Endothelial cell of umbilical vein (primary cell): ENCODE results near the gene SULT1A2. TPM values are rescaled to one million over a fixed set of nuclear protein-coding genes. Genes with fewer than 3 reads are reported as not detected.
"Not testable (repeated sequence)": the region's sequence is repeated elsewhere in the genome, so short reads cannot be mapped to it uniquely, and the experiment has no call there.

Experiments
- BruUV-seq: library from RNA; stranded (reverse); fragments of 400-500 nt; replicated peaks from 2 replicates; lab custom pipeline; 2021; lab: Mats Ljungman, UMichigan
- CTCF ChIA-PET: fragments of 300-600, 350-600 bp; sonication (Branson Sonifier 250); formaldehyde crosslinking; loops from one replicate; lab custom pipeline; 2021; ENCODE audit warnings: antibody characterized with exemption, inconsistent platforms; lab: Charles Lee
- POLR2A ChIA-PET: fragments of 300-600, 350-600 bp; sonication (Branson Sonifier 250); formaldehyde crosslinking; loops from one replicate; lab custom pipeline; 2021; ENCODE audit warnings: antibody characterized with exemption, inconsistent platforms; lab: Charles Lee
- DNase-seq: peaks from one replicate; pipeline ENCODE4 v3.0.0-alpha.2; 2011; ENCODE audit warnings: low read depth, low spot score
- FAIRE-seq: peaks from 2 replicates; lab custom pipeline; 2011; peaks lifted over from hg19 to GRCh38; lab: Jason Lieb, UNC
- H2AFZ ChIP-seq: 2 replicates; pipeline ENCODE4 v1.6.0; 2012; ENCODE audit warnings: low read depth, low read length, control low read depth, inconsistent platforms
- H3K27ac ChIP-seq: 2 replicates; pipeline ENCODE4 v1.5.1; 2011; ENCODE audit warnings: low read depth, mild to moderate bottlenecking, control low read depth, low read length, moderate library complexity; ENCODE audit not compliant: insufficient read depth
- H3K27me3 ChIP-seq, 2 experiments: 2 replicates each; pipeline versions ENCODE4 v1.6.0 to v1.6.1; 2011; ENCODE audit warnings: low read length in 2 of 2, mixed read lengths in 1 of 2; ENCODE audit not compliant: control insufficient read depth in 2 of 2, insufficient read depth in 2 of 2
- H3K36me3 ChIP-seq, 2 experiments: 2 replicates in 1 of 2; 3 replicates in 1 of 2; pipeline ENCODE4 v1.5.1; 2011; ENCODE audit warnings: low read length in 2 of 2, mild to moderate bottlenecking in 1 of 2, moderate library complexity in 1 of 2; ENCODE audit not compliant: control insufficient read depth in 2 of 2, insufficient read depth in 2 of 2; ENCODE audit errors: extremely low read depth in 1 of 2
- H3K4me1 ChIP-seq: 3 replicates; pipeline ENCODE4 v1.5.1; 2011; ENCODE audit warnings: mild to moderate bottlenecking, low read length; ENCODE audit not compliant: control insufficient read depth, insufficient read depth; ENCODE audit errors: extremely low read depth
- H3K4me2 ChIP-seq: 2 replicates; pipeline ENCODE4 v1.6.1; 2011; ENCODE audit warnings: low read length, control low read depth, mixed read lengths; ENCODE audit not compliant: insufficient read depth
- H3K4me3 ChIP-seq, 3 experiments: fragments of 200-600 bp in 1 of 3; sonication (generic), shearing (Covaris generic) in 1 of 3; replicated peaks in 1 of 3; 2 replicates each; pipeline ENCODE4 v1.5.1; 2011 to 2016; ENCODE audit warnings: control low read depth in 3 of 3, low read length in 3 of 3, mild to moderate bottlenecking in 2 of 3, inconsistent platforms in 1 of 3, low read depth in 1 of 3, moderate library complexity in 1 of 3; ENCODE audit not compliant: insufficient read depth in 1 of 3
- H3K79me2 ChIP-seq: 2 replicates; pipeline ENCODE4 v1.6.0; 2012; ENCODE audit warnings: low read length, inconsistent platforms; ENCODE audit not compliant: control insufficient read depth, insufficient read depth
- H3K9ac ChIP-seq: replicated peaks from 2 replicates; pipeline ENCODE3; 2011; ENCODE audit warnings: low read length, control low read depth; ENCODE audit not compliant: insufficient read depth; ENCODE audit errors: extremely low read depth
- H3K9me1 ChIP-seq: replicated peaks from 3 replicates; pipeline ENCODE4 v1.6.0; 2011; ENCODE audit warnings: mild to moderate bottlenecking, low read length; ENCODE audit not compliant: control insufficient read depth, insufficient read depth; ENCODE audit errors: extremely low read depth
- H3K9me3 ChIP-seq: replicated peaks from 2 replicates; pipeline ENCODE4 v1.5.1; 2012; ENCODE audit warnings: low read length, inconsistent platforms; ENCODE audit not compliant: control insufficient read depth, insufficient read depth
- H4K20me1 ChIP-seq: replicated peaks from 2 replicates; pipeline ENCODE3; 2011; ENCODE audit warnings: mild to moderate bottlenecking, low read length; ENCODE audit not compliant: control insufficient read depth, insufficient read depth; ENCODE audit errors: extremely low read depth
- CTCF ChIP-seq, 2 donors: IDR thresholded peaks; 1 replicate in 1 of 2; 2 replicates in 1 of 2; pipeline ENCODE4 v1.5.1; 2011; ENCODE audit warnings: low read length in 2 of 2, mild to moderate bottlenecking in 2 of 2, moderate library complexity in 2 of 2, control low read depth in 1 of 2, inconsistent platforms in 1 of 2, low read depth in 1 of 2; ENCODE audit not compliant: insufficient read depth in 1 of 2; ENCODE audit errors: extremely low read depth in 1 of 2
- FOS ChIP-seq: IDR thresholded peaks from 2 replicates; pipeline ENCODE4 v1.6.1; 2011; ENCODE audit warnings: mild to moderate bottlenecking, low read length, moderate library complexity, borderline replicate concordance; ENCODE audit not compliant: insufficient read depth
- GATA2 ChIP-seq: IDR thresholded peaks from 2 replicates; pipeline ENCODE4 v1.7.0; 2011; ENCODE audit warnings: low read depth, mild to moderate bottlenecking, moderate library complexity, mixed read lengths, low read length; ENCODE audit not compliant: insufficient read length, insufficient read depth
- JUN ChIP-seq: IDR thresholded peaks from 2 replicates; pipeline ENCODE4 v1.6.1; 2011; ENCODE audit warnings: borderline replicate concordance, low read depth; ENCODE audit not compliant: insufficient read length, insufficient read depth
- MAX ChIP-seq: IDR thresholded peaks from 2 replicates; pipeline ENCODE4 v1.6.1; 2011; ENCODE audit not compliant: insufficient read depth, insufficient read length
- MYC ChIP-seq: IDR thresholded peaks from one replicate; pipeline ENCODE4 v1.6.1; 2011; ENCODE audit warnings: mild to moderate bottlenecking, low read depth, low read length
- POLR2A ChIP-seq: IDR thresholded peaks from 2 replicates; pipeline ENCODE4 v1.6.1; 2012; ENCODE audit warnings: low read depth, mild to moderate bottlenecking, control low read depth, low read length
- POLR2AphosphoS5 ChIP-seq: IDR thresholded peaks from 2 replicates; pipeline ENCODE4 v1.6.1; 2012; ENCODE audit warnings: low read depth, mild to moderate bottlenecking, control low read depth, low read length, moderate library complexity; ENCODE audit not compliant: insufficient read depth
- dilution Hi-C: fragments of 300-500 bp; cut with MboI; formaldehyde crosslinking; loops from one replicate; pipeline ENCODE4 v1.15.0; 2019; ENCODE audit warnings: low sequenced_read_pairs; ENCODE audit not compliant: extremely low pct_ligation_motif_present
- intact Hi-C: fragments of 100-400 bp; cut with micrococcal nuclease; formaldehyde crosslinking; loops from one replicate; pipeline ENCODE4 v1.10.0; 2022
- polyA plus RNA-seq, 4 experiments: library from polyadenylated mRNA; depleted of rRNA in 3 of 4; stranded (reverse) in 3 of 4; unstranded in 1 of 4; fragments of >200 nt; gene quantifications; 2 replicates each; pipeline versions ENCODE4 v1.2.1 to v1.2.3, GENCODE V29; 2011 to 2012; ENCODE audit warnings: missing spikeins in 1 of 4
- total RNA-seq: library from RNA; stranded (reverse); gene quantifications from 2 replicates; pipeline ENCODE4 v1.2.3, GENCODE V29; 2021

SULT1A2 gene
- total and polyA plus RNA-seq, 2 donors (not counting 3 experiments of a cell fraction or from before 2014, with no cell fraction given): not detected

DNA sequence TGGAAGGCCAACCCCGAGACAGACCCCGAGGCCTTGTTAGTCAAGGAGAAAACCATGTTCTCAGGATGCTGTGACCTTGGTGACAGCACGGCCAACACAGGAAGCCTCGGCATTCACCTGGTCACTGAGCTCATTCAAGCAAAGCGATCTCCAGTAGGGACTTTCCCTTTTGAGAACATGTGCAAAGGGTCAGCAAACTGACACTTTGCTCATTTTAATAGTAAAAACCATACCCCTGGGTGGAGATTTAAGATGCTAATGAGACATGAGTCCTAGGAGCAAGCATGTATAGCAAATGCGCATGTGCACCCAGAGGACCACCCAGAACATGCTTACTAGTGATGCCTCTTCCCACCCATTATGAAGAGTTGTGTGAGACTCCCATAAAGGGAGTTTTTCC, 5.7 kb upstream of the SULT1A2 start:
- H3K4me2 ChIP-seq: no peak overlapping the region
- H3K27me3 ChIP-seq: no peaks in the 10 kb centered on the region
- ChIA-PET POLR2A (no interaction called here), CTCF (interaction anchor here (1.2 kb wide), 1 partner anchor 14 kb away, joined by 4 read pairs; no protein-coding TSS in a partner anchor)
- no TSS peak for BruUV-seq
- no peak for FAIRE-seq
- no peak overlapping the region for H3K27ac ChIP-seq
- H3K9me1 ChIP-seq: no peaks in the 10 kb centered on the region
- H2AFZ ChIP-seq: no peak overlapping the region
- H4K20me1 ChIP-seq: no peaks in the 10 kb centered on the region
- no peaks in the 10 kb centered on the region for H3K4me1 ChIP-seq
- no peaks in the 10 kb centered on the region for H3K9me3 ChIP-seq
- H3K9ac ChIP-seq: no peak overlapping the region
- no peak for DNase-seq
- dilution Hi-C loops: no loop called here
- no peak overlapping the region for H3K4me3 ChIP-seq
- H3K79me2 ChIP-seq: no peaks in the 10 kb centered on the region
- intact Hi-C loops: no loop called here
- no peak for TF ChIP-seq POLR2AphosphoS5
- TF ChIP-seq CTCF (IDR thresholded peaks at IDR 0.05; ENCODE audit: extremely low read depth in 1 of 2, insufficient read depth in 1 of 2, low read depth in 1 of 2, low read length in 2 of 2): no peak
- TF ChIP-seq JUN: no peak
- TF ChIP-seq FOS: no peak
- TF ChIP-seq POLR2A: no peak
- no peak for TF ChIP-seq MYC
- TF ChIP-seq MAX: no peak
- no peak for TF ChIP-seq GATA2
- no peaks in the 10 kb centered on the region for H3K36me3 ChIP-seq

- H3K4me1 ChIP-seq, DNase-seq, CTCF ChIA-PET, POLR2A ChIA-PET, H4K20me1 ChIP-seq, intact Hi-C loops, H2AFZ ChIP-seq, H3K9ac ChIP-seq, H3K79me2 ChIP-seq, H3K36me3 ChIP-seq, H3K27ac ChIP-seq, dilution Hi-C loops, H3K4me3 ChIP-seq, H3K27me3 ChIP-seq, H3K9me3 ChIP-seq, H3K9me1 ChIP-seq, H3K4me2 ChIP-seq, BruUV-seq, FAIRE-seq: not testable (repeated sequence)
These were observed 5.2 kb upstream of the SULT1A2 start for GRCh38 chr16:28602062-28602461.

DNA sequence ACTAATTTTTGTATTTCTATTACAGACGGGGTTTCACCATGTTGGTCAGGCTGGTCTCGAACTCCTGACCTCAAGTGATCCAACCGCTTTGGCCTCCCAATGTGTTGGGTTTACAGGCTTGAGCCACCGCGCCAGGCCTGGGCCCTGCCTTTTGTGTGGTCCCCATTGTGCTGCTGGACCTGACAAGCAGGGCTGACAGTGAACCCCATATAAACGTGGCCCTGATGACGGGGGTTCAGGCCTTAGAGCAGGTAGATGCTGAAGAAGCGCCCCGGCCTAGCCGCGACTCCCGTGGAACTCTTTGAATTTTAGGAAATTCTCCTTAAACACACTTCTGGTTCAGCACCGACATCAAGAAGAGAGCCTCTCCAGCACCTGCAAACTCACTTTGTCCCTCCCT, 4.7 kb upstream of the SULT1A2 start:
- H3K9me3 ChIP-seq, dilution Hi-C loops, H3K9me1 ChIP-seq, H3K9ac ChIP-seq, POLR2A ChIA-PET, H3K79me2 ChIP-seq, CTCF ChIA-PET, H3K27ac ChIP-seq, H3K27me3 ChIP-seq, H3K36me3 ChIP-seq, FAIRE-seq, intact Hi-C loops, H4K20me1 ChIP-seq, H2AFZ ChIP-seq, H3K4me2 ChIP-seq, BruUV-seq, H3K4me1 ChIP-seq, DNase-seq, H3K4me3 ChIP-seq: not testable (repeated sequence)
